COLO829 (cell line): ENCODE data around the gene SND1.
A peak's percentile ranks its signal among the peaks of the same experiment; 100 is the strongest.
"Not testable (repeated sequence)": the region's sequence is repeated elsewhere in the genome, so short reads cannot be mapped to it uniquely, and the experiment has no call there.

Experiments used
- DNase-seq: peaks from one replicate; pipeline ENCODE4 v3.0.0; 2012; ENCODE audit warnings: low spot score

The SND1 gene

DNA sequence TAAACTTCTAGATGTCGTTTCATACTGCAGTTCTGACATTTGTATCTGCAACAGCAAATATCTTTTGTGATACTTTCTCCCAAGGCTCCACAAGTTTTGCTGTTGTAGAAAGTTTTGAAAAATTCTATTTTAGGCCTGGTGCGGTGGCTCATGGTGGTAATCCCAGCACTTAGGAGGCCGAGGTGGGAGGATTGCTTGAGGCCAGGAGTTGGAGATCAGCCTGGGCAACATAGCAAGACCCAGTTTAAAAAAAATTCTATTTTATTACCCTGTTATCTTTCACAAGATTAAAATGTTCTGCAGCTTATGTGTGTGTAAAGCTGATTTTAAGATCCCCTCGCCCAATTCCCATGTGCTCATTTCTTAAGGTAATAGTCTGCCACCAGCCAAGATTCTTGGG, 1.4 kb downstream of the SND1 start:
- DNase-seq: no peak

DNA sequence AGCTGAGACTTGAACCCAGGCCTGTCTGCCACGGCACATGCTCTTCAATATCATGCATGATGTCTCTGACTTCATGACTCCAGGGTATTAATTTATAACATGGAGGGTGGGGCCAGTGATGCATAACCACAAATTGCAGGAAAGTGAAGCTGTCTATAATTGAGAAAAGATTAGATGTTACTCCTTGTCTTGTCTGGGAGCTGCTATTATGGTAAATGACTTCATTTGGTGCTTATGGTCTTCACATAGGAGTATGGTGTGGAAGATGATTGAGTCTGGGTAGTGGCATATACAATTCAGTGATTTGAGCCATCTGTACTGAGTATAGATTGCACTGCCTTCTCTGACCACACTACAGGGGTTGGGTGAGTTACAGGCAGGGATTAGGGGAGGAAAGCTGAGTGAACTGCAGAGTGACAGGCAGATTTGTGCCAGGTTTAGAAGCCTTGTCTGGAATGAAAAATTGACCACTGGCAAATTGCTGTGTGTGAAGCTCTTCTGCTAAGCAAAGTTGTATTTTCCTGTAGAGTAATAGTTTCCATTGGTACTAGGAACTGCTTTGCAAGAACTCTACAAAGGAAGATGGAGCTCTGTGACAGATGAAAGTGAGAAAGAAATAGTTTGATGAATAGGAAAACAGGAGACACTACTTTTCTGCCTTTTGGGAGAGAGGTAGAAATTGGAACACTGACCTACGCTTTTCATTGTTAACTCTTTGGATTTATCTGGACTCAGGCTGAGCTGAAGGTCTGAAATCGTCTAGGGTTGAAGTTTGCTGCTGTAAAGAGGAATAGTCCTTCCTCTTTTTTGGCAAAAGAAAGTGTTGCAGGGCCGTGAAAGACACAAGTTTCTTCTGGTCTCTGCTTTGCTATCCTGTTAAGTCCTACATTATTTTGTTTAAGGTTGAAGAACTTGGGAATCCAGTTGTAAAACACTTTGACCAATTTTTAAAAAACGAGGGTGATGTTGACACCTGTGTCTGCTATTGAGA, 2.7 kb downstream of the SND1 start:
- DNase-seq: no peak

DNA sequence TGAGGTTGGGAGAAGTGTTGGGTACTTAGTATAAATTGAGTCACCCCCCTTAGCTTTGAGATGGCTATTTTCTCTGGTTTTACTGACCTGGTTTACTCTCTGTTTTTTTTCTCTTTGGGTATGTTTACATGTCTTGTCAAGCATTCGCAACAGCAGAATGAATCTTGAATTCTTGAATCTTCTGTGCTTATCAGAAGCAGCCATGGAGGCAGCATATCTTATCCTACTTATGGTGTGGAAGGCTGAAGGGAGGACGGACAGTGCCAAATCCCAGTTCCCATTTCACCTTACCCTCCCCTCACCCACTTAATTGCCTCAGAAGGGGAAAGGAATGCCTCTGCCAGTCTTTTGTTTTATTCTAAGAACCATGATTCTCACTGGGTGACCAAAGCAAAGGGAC, 3.7 kb downstream of the SND1 start:
- DNase-seq: no peak

DNA sequence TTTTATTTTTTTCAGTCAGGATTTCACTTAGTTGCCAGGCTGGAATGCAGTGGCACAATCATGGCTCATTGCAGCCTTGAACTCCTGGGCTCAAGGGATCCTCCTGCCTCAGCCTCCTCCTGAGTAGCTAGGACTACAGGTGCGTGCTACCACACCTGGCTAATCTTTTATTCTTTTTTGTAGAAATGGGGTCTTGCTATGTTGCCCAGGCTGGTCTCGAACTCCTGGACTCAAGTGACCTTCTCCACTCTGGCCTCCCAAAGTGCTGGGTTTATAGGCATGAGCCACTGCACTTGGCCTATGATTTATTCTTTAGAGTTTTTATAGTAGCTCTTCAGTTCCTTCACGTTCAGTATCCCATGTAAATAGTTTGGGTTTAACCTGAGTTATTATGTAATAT, 5.5 kb downstream of the SND1 start:
- no peak for DNase-seq

DNA sequence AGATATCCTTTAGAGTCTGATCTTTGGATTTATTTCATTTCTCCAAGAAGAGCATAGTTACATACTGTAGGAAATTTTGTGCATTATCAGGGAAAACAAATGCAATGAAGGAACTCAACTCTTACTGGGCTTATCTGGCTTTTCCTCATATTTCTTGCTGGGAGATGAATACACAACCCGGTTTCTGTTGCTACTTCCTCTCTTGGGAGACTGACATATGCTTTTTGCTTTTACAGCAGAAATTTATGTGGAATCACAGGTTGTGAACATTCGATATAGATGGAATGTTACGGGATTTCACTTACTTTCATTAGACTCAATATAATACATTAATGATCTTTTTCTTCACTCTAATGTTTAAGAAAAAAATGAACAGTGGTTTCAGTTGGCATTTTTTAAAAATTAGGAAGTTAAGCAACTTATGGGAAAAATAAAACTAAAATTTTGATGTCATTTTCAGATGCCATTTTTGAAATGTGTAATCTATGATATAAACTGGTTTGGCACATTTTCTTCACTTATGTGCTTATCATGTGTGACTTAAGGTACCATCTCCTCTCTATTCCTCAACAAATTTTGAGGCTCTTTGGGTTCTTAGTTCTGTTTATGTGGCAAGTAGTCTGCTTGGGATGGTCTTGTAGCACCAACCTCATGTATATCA, 7.1 kb downstream of the SND1 start:
- DNase-seq: no peak

DNA sequence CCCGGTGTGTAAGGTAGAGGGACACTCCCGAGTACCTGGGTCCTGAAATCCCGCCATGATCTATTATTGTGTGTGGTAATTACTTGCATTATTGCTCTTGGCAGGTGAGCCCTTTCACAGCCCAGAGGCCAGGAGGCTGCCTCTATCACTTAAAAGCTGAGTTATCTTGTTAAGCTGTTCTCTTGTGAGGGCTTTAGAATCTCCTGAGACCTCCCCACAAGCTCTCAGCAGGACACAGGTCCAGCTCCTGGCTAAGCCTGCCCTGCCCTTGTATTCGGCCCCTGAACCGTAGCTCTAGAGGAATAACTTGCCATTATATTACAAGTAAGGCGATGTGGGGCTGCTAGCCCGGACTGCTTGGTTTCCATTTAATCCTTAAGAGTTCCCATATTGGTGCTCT, 13.9 kb downstream of the SND1 start:
- DNase-seq: no peak

DNA sequence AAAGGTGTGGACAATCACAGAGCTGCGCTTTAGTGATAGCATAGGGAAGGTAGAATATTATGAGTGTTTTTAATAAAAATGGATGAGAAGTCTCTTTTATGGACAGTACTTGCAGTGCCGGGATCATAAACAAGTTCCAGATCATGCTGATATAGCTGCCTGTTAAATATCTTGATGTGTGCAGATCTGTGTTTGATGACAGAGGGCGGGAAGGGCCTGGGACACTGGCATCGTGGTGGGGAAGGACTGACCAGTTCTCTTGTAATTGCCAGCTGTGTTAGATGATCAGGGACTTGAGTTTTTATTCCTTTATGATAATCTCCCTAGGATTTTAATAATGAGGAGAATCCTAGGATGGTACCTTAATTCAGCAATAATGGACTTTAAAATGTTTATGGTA, 14.6 kb downstream of the SND1 start:
- DNase-seq: no peak

DNA sequence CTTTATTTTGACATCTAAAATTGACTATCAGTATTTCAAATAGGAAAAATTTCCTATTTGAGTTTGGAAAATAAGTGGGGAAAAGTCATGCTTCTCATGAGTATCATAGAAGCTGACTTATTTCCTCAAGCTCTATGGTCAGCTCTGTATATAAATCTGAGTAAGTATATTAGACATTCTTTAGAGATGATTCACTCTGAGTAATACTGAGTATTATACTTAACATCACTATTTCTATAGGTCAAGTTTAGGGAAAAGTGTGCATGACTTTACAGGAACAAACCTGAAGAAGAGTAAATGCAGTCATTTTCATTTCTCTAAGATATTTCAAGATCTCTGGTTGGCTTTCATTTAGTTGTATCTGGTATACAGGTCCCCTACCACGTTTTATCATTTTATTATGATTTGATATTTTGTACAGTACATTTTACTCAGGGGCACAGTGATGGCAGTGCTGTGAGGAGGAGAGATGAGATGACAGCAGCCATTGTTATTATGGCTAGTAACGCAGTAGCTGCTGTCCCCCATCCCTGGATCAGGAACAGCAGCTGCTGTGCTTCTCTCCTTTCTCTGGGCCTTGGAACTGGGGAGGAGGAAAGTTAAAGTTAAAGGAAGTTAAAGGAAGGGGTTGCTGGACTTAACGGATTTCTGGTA, 15.2 kb downstream of the SND1 start:
- DNase-seq: peak; percentile 88

DNA sequence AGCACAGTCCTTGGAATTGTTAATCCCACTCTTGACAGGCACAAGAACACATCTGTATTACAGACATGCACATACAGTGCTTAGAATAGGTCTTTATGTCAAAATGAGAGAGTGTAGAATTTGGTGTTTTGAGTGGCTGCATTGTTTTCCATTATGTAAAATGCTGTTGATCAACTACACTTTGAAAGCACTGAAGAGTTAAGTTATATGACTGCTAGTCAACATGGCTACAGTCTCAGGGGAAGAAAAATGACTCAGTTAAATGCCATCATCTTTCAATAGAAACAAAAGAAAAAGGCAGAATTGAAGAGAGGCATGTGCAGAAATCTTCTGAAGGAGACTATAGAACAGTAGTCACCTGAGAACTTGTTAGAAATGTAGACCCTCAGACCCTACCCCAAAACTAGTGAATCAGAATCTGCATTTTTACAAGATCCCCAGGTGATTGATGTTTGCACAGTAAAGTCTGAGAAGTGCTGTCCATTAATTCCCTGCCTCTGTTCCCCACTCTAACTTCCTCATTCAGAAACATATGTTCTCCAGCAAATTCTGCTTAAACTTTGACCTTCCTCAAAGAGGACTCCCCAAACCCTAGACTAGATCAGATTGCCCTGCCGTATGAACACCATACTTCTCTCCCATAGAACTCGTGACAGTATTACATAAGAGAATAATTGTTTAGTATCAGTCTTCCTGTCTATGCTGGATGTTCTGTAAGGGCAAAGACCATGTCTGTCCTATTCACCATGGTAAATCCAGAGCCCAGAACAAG, 16.0 kb downstream of the SND1 start:
- DNase-seq: peak; percentile 77

DNA sequence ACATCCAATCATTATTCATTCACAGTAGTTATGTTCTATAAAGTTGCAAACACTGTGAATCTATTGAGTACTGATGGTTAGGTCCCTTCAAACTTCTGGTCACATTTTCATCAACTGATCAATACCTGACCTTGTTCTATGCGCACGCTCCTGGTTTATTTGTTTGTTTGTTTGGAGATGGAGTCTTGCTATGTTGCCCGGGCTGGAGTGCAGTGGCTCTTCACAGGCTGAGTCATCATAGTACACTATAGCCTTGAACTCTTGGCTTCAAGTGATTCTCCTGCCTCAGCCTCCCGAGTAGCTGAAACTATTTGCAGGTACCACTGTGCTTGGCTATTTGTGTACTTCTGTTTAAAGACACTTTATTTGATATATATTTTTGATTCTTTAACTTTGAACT, 19.3 kb downstream of the SND1 start:
- DNase-seq: no peak

DNA sequence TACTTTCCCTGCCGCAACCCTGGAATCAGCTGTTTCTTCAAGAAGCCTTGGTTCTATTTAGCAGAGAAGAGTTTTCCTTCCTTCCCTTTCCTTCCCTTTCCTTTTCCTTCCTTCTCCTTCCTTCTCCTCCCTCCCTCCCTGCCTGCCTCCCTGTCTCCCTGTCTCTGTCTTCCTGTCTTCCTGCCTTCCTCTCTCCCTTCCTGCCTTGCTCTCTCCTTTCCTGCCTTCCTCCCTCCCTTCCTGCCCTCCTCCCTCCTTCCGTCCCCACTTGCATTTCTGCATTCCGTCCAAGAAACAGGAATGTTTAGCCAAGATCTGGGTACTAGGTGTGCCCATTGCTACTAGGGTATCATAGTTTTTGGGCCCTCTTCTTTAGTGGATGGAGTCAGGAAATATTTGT, 21.9 kb downstream of the SND1 start:
- no peak for DNase-seq

DNA sequence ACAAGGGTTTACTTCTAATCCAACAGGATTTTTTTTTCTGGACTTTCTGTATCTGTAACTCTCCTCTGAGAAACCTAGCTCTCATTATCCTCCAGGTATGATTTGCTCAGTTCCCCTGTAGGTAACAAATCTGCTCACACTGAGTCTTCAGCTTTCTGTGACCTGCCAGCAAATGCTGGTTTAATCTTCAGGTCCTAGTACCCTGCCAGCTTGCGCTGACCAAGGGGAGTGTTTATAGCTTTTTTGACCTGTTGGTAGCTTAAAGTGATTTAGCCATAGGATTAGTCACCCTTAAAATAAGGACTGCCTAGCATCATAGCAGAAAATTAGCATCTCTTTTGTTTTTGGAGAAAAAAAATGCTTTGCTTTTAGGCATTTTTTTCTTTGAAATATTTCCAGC, 22.4 kb downstream of the SND1 start:
- no peak for DNase-seq

DNA sequence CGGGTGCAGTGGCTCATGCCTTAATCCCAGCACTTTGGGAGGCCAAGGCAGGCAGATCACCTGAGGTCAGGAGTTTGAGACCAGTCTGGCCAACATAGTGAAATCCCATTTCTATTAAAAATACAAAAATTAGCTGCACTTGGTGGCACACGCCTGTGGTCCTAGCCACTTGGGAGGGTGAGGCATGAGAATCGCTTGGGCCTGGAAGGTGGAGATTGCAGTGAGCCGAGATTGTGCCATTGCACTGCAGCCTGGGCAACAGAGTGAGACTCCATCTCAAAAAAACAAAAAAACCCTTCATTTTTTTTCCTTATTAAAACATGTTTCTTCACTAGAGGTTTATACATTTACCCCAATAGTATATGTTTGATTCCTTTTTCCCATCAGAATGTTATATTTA, 22.9 kb downstream of the SND1 start:
- DNase-seq: not testable (repeated sequence)

DNA sequence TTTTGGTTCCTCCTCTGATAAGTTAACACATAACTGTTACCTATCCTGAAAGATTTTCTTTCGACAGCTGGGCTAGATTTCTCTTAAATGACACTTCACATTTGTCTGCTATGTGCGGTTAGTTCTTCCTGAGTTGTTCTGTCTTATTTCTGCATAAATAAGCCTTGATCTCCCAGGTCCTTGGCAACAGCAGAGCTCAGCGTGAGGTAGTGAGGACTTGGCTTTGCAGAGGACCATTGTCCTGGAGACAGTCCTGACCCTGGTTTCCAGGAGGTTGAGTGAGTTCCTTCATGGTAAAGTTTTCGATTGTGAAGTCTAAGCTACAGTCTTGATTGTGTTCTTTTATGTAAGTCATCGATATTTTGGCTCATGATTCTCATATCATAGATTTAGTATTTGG, 23.7 kb downstream of the SND1 start:
- no peak for DNase-seq

DNA sequence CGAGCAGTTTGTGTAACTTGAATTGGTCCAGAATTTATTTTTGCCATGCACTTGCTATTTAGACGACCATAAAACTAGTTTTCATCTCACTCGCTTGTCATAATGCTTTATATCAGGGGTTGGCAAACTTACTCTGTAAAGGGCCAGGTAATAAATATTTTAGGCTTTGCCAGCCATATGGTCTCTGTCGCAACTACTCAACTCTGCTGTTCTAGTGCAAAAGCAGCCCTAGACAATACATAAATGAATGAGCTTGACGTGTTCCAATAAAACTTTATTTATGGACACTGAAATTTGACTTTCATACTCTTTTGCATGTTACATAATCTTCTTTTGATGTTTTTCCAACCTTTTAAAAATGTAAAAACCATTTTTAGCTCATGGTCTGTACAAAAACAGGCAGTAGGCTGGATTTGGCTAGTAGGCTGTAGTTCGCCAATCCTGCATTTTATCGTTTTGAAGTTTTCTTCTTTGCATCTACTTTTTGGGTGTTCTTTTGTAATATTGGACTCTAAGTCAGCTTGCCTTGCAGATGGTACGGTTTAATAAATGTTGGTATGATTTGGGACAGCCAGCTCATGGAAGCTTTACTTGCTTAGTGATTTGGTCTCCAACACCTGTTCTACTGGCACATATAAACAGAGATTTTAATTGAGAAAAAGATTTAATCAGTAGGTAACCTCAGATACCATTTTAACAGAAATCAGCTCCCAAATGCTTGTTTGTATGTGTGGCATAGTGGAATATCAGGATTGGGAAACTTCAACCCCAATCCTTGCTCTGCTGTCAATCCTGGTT, 25.6 kb downstream of the SND1 start:
- DNase-seq: no peak

DNA sequence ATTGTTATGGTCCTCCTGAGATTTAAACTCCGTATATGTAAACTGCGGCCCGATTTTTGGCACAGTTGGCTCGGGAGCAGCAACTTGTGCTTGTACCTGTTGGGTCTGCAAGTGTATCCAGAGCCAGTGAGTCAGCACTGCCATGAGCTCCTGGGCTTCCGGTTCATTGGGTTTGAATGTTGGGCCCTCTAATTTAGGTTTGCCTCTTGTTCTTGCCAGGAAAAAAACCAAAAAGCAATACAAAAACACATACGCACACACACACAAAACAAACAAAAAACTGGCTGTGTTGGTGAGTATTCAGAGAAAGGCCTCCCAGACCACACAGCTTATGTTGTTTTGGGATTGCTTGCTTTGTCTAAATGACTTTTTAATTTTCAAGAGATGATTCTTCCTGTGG, 26.3 kb downstream of the SND1 start:
- DNase-seq: no peak

DNA sequence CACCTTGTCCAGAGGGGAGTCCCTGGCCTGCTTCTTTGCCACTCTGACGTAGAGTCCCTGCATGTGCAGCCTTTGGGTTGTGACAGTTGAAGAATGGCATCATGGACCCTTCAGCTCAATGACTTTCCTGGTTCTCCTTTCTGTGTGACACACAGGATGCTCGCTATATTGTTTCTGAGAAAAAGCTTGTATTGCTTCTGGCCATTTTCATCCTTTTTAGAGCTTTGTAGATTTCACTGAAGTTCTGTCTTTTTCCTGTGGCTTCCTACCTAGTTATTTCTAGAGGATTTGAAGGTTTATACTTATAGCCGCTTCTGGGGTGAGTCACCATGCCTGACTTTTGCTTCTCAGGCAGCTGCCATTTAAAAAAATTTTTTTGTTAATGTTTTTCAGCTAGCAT, 27.0 kb downstream of the SND1 start:
- DNase-seq: no peak

DNA sequence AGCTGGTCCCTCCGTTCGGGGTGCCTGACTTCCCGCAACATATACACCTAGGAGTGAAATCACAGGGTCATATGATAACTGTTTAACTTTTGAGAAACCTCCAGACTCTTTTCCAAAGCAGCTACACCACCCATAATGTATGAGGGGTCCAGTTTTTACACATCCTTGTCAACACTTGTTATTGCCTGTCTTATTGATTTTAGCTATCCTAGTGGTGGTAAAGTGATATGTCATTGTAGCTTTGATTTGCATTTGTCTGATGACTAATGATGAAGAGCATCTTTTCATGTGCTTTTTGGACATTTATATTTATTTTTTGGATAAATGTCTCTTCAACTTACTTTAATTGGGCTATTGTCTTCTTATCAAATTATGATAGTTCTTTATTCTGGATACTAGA, 29.0 kb downstream of the SND1 start:
- DNase-seq: no peak

DNA sequence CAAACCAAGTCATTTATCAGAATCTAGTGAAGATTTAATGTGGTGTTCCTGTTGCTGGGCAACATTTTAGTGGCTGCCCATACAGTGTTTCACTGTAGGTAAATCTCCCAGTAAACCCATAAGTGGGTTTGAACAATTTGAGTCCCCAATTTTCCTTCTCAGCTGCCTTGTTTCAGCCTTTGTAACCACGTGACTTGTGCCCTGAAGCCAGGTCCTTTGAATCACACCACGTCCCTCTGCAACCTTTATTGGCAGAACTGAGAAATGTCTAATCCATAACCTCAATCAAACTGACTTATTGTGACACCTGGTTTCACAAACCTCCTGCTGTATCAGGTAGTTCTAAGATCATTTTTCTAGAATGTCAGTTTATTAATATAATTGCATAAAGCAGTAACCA, 30.1 kb downstream of the SND1 start:
- no peak for DNase-seq

DNA sequence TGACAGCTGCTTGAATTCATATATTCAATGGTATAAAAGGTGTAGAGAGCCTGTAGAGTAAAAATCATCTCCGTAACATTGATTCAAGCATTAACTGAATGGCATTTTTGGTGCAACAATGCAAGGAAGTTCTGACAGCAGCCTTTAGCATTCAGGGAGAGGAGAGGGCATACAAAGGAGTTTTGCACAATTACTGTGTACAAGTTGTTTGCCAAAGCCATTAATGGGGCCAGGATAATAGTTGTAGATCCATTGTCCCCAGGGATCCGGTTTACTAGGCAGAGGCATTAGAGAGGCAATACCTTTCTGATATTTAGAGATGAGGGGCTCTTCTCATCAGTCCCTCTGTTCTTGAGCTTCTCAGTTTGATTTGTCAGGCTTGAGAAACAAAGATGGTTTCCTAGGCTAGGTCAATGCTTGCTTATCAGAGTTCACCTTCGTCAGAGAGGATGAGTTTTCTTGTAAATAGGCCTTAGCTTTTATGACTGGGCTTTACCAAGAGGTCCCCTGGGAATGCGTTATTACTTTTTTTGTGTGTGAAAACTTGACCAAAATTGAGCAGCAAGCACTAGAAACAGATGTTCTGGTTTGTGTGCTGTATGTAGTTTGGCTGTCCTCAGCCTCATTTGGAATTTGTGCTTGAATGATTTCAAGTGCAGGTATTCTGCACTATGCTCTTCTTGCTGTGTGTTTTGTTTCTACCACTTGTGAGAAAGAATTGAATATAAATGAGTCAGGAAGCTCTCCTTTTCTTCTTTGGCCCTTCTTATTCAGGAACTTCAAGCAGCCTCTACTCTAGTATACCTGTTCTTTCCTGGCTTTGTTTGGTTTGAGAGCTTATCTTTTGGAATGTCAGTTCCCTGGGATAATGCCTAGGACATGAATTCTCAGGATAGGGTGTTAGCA, 32.0 kb downstream of the SND1 start:
- no peak for DNase-seq
